Vagina (tissue), 2 donors: ENCODE measurements around the gene MSANTD3. TPM values are rescaled to one million over a fixed set of nuclear protein-coding genes. Genes with fewer than 3 reads are reported as not detected.
"Not testable (repeated sequence)": the region's sequence is repeated elsewhere in the genome, so short reads cannot be mapped to it uniquely, and the experiment has no call there.

Source experiments
- DNase-seq, 2 donors: peaks; one replicate each; pipeline ENCODE4 v3.0.0-alpha.2; 2017; ENCODE audit errors: extremely low spot score in 2 of 2
- H3K27ac ChIP-seq: fragments of 200-600 bp; sonication (generic); one replicate; pipeline ENCODE4 v1.5.1; 2019
- H3K27me3 ChIP-seq: fragments of 200-600 bp; sonication (generic); one replicate; pipeline ENCODE4 v1.5.1; 2019
- H3K36me3 ChIP-seq, 2 donors: fragments of 200-600 bp; sonication (generic); one replicate each; pipeline ENCODE4 v1.5.1; 2017 to 2019
- H3K4me1 ChIP-seq: fragments of 200-600 bp; sonication (generic); one replicate; pipeline ENCODE4 v1.5.1; 2019
- H3K4me3 ChIP-seq, 2 donors: fragments of 200-600 bp; sonication (generic); 1 replicate in 1 of 2; 2 replicates in 1 of 2; pipeline ENCODE4 v1.5.1; 2016 to 2019
- H3K9me3 ChIP-seq: fragments of 200-600 bp; sonication (generic); one replicate; pipeline ENCODE4 v1.5.1; 2019
- CTCF ChIP-seq, 3 experiments: fragments of 450-650 bp in 2 of 3; fragments of 200-600 bp in 1 of 3; sonication (generic) in 1 of 3; IDR thresholded peaks; one replicate each; pipeline ENCODE4 v1.5.1; 2017 to 2019; ENCODE audit warnings: antibody characterized with exemption in 3 of 3, mild to moderate bottlenecking in 2 of 3, moderate library complexity in 2 of 3
- POLR2A ChIP-seq, 2 donors: fragments of 450-650 bp; IDR thresholded peaks; one replicate each; pipeline ENCODE4 v1.6.1; 2017; ENCODE audit warnings: antibody characterized with exemption in 2 of 2, mild to moderate bottlenecking in 2 of 2, moderate library complexity in 2 of 2
- POLR2AphosphoS5 ChIP-seq, 2 donors: sonication (generic); formaldehyde crosslinking; IDR thresholded peaks; one replicate each; pipeline ENCODE4 v1.9.0; 2017; ENCODE audit warnings: antibody characterized with exemption in 2 of 2, mild to moderate bottlenecking in 2 of 2, low read depth in 1 of 2; ENCODE audit not compliant: insufficient read depth in 1 of 2
- intact Hi-C: fragments of 100-400 bp; cut with DNase I; formaldehyde crosslinking; loops from one replicate; pipeline ENCODE4 v1.15.1; 2023
- total RNA-seq: library from RNA; depleted of rRNA; stranded (reverse); fragments of >200 nt; gene quantifications from one replicate; pipeline ENCODE4 v1.2.3, GENCODE V29; 2016

MSANTD3 gene
- 27.3 TPM for total RNA-seq

- Histone ChIP-seq H3K4me1 (peaks cover 34% of the 10 kb centered on the region), H3K9me3 (no peaks in the 10 kb centered on the region), H3K4me3 (peak within 1 kb of the TSS; percentile 92 to 96), H3K36me3 (no peaks in the 10 kb centered on the region), H3K27me3 (no peaks in the 10 kb centered on the region), H3K27ac (peak within 1 kb of the TSS; percentile 93)
- intact Hi-C loops, result no loop called here
- TF ChIP-seq POLR2AphosphoS5 (IDR thresholded peaks at IDR 0.05; ENCODE audit: insufficient read depth in 1 of 2, low read depth in 1 of 2), result peak; percentile 30 to 42
- peak in 1 of 3 experiments; percentile 21 for TF ChIP-seq CTCF (IDR thresholded peaks at IDR 0.05)
- no peak for TF ChIP-seq POLR2A (IDR thresholded peaks at IDR 0.05)
- no peak for DNase-seq
Observed at GRCh38 chr9:100426530-100427365, at the start of gene MSANTD3. Gene MSANTD3, plus strand, starts transcription at chr9:100427143. Its CDS starts 14,796 bp downstream, at chr9:100441939.

GRCh38 chr9:100379862-100380261, 47.1 kb upstream of the MSANTD3 start:
- intact Hi-C loops, result no loop called here
- no peak overlapping the region for H3K27ac ChIP-seq
- TF ChIP-seq POLR2AphosphoS5 (IDR thresholded peaks at IDR 0.05; ENCODE audit: insufficient read depth in 1 of 2, low read depth in 1 of 2) (no peak), POLR2A (IDR thresholded peaks at IDR 0.05) (no peak), CTCF (IDR thresholded peaks at IDR 0.05) (no peak)

GRCh38 chr9:100392989-100393388, 34.0 kb upstream of the MSANTD3 start:
- H3K9me3 ChIP-seq, H3K27ac ChIP-seq, intact Hi-C loops, H3K36me3 ChIP-seq, H3K27me3 ChIP-seq, DNase-seq, H3K4me3 ChIP-seq, H3K4me1 ChIP-seq: not testable (repeated sequence)

More at GRCh38 chr9:100379862-100380261, 47.1 kb upstream of the MSANTD3 start:
- Histone ChIP-seq H3K9me3 (no peaks in the 10 kb centered on the region), H3K4me1 (no peaks in the 10 kb centered on the region), H3K36me3 (no peaks in the 10 kb centered on the region), H3K4me3 (no peak overlapping the region), H3K27me3 (no peaks in the 10 kb centered on the region)
- no peak for DNase-seq

GRCh38 chr9:100394032-100394695, 32.8 kb upstream of the MSANTD3 start:
- H3K27ac ChIP-seq, result no peak overlapping the region
- TF ChIP-seq POLR2A (IDR thresholded peaks at IDR 0.05) (no peak), POLR2AphosphoS5 (IDR thresholded peaks at IDR 0.05; ENCODE audit: insufficient read depth in 1 of 2, low read depth in 1 of 2) (no peak), CTCF (IDR thresholded peaks at IDR 0.05) (no peak)
- DNase-seq, result no peak
- H3K4me1 ChIP-seq, result no peaks in the 10 kb centered on the region
- H3K36me3 ChIP-seq, result no peaks in the 10 kb centered on the region
- H3K27me3 ChIP-seq, result no peaks in the 10 kb centered on the region
- H3K4me3 ChIP-seq, result no peak overlapping the region
- intact Hi-C loops, result no loop called here
- no peaks in the 10 kb centered on the region for H3K9me3 ChIP-seq

GRCh38 chr9:100394816-100395215, 32.1 kb upstream of the MSANTD3 start:
- Histone ChIP-seq H3K9me3 (no peaks in the 10 kb centered on the region), H3K27me3 (no peaks in the 10 kb centered on the region), H3K36me3 (no peaks in the 10 kb centered on the region), H3K27ac (no peak overlapping the region), H3K4me3 (no peak overlapping the region), H3K4me1 (no peaks in the 10 kb centered on the region)
- no peak for DNase-seq
- TF ChIP-seq CTCF (IDR thresholded peaks at IDR 0.05), result no peak
- TF ChIP-seq POLR2A (IDR thresholded peaks at IDR 0.05), result no peak
- no peak for TF ChIP-seq POLR2AphosphoS5 (IDR thresholded peaks at IDR 0.05; ENCODE audit: insufficient read depth in 1 of 2, low read depth in 1 of 2)
- intact Hi-C loops, result no loop called here
